CMK (cell line): ENCODE data around the gene MAGEF1.
A peak's percentile ranks its signal among the peaks of the same experiment; 100 is the strongest.
"Not testable (repeated sequence)": the region's sequence is repeated elsewhere in the genome, so short reads cannot be mapped to it uniquely, and the experiment has no call there.

Source experiments
- DNase-seq: peaks from one replicate; pipeline ENCODE4 v3.0.0-alpha.2; 2010; ENCODE audit warnings: low read depth

Gene MAGEF1

GRCh38 chr3:184742676-184743135 is 30.8 kb upstream of the MAGEF1 start:
- DNase-seq = no peak

DNA sequence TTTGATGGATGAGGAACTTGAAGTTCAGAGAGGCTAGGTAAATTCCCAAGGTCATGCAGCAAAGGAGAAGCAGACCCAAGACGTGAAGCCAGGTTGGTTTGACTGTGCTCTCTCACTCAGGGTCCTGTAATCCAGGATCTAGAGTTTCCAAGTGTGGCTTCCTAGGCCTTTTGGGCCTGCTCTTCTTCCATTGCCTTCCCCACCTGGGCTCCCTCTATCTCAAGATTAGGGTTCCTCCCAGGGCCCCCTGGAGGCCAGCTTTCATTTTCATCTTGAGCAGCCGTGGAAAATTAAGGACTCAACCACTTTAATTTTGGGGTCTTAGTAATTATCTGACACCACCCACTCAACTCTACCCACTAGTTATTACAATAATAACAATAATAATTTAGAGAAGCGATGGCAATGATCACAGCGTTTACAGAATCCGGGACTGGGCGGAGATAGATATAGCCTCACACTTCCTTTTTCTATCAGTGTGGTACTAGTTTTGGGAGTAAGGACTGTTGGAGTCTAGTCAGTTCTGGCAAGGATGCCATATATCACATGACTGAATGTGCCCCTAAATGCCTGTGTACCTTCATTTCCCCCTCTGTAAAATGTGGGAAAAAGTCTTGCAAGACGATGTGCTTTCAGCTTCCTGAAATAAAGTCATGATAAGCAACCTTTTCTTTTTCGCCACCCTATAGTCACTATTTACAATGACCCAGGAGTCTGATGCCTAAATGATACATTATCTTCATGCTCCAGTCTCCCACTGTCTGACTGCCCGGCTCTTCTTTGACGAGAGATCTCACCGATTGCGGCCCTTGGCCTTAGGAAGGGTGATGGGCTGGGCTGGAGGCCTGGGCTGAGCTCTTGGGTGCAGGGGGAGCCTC is 30.2 kb upstream of the MAGEF1 start:
- peak; percentile 14 for DNase-seq

DNA sequence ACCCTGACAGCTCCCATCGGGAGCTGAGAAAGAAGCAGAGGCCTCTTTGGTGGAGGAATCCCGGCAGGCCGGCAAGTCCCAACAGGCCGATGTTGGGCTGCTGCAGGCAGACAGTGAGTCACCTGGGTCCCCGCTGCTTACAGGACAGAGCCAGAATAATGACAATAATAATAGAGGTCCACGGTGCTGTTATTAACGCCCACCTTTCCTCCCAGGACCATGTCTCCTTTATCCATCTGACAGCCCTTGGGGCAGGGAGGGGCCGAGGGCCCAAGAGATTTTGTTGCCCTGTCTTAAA is 29.3 kb upstream of the MAGEF1 start:
- DNase-seq = no peak

- no peak for DNase-seq
Observed at GRCh38 chr3:184740509-184741258, 28.8 kb upstream of the MAGEF1 start.

DNA sequence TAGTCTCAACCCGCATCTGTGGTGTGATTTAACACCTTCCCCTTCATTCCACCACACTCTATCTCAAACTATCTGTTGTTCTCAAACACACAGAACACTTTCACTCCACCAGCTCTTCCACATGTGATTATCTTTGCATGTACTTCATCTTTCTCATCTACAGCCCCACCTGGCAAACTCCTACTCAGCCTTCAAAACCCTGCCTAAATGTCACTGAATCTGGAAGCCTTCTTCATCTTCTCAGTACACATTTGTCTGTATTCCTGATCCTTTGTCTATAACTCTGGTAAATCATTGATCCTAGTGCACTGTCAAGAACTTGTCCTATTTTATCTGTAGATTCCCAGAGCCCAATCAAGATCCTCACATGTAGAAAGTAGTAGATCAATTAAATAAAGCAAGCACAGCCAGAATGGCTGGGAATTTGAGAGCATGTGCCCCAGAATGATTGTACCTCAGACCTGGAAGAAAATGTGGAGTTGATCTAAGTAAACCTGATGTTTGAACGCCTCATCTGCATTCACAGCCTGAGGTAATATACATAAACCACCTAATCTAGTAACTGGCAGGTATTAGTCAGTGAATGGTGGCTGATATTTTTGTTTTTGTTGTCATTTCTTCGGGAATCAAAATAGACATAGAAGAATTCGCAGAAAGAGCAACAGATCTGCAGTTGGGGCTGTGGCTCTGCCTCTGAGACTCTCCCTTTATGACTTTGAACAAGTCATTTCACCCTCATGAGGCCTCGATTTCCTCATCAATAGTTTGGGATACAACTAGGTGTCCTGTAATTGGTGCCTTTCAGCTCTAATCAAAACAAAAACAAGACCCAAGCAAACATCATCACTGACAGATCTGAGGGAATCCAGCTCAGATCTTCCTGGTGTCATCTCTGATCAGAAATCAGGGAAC is 28.0 kb upstream of the MAGEF1 start:
- no peak for DNase-seq

DNA sequence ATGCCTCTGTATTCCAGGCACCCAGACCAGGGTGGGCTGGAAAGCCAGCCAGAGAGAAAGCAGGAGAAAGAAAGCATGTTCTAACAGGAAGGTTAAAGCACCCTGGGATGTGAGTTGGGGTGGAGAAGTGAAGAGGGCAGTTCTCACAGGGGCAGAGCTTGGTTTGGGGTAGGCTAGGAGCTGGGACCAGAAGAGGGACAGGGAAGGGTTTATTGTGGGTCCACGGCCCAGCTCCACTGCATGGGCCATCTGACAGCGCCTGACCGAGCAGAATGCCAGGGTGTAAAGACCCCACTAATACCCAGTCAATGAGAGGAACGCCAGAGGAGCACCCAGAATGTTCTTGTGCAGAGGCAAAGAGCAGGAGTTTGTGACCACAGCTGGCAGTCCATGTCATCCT is 27.1 kb upstream of the MAGEF1 start:
- no peak for DNase-seq

- no peak for DNase-seq
Observed at GRCh38 chr3:184738506-184738890, 26.6 kb upstream of the MAGEF1 start.

GRCh38 chr3:184737641-184738505 is 26.0 kb upstream of the MAGEF1 start:
- no peak for DNase-seq

DNA sequence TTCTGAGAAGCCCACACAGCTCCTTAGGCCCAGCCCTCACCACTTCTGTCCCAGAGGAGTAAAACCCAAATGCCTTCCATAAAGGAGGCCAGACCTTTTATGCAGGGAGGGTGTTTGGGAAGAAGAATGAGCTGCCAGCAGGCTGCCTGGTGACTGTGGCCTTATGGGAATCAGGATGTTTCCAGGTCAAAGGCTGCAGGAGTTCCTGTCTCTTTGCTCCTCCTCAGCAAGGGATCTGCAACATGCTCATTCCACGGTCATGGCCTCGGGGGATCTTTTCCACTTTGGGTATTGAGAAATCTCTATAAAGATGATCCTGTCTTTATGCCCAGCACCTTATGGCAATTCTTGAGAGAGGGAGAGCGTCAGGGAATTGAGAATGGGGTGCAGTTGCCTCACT is 25.2 kb upstream of the MAGEF1 start:
- no peak for DNase-seq

- no peak for DNase-seq
Observed at GRCh38 chr3:184734903-184735701, 23.2 kb upstream of the MAGEF1 start.

GRCh38 chr3:184733971-184734608 is 22.2 kb upstream of the MAGEF1 start:
- DNase-seq = no peak

GRCh38 chr3:184733181-184733580 is 21.3 kb upstream of the MAGEF1 start:
- DNase-seq = no peak

DNA sequence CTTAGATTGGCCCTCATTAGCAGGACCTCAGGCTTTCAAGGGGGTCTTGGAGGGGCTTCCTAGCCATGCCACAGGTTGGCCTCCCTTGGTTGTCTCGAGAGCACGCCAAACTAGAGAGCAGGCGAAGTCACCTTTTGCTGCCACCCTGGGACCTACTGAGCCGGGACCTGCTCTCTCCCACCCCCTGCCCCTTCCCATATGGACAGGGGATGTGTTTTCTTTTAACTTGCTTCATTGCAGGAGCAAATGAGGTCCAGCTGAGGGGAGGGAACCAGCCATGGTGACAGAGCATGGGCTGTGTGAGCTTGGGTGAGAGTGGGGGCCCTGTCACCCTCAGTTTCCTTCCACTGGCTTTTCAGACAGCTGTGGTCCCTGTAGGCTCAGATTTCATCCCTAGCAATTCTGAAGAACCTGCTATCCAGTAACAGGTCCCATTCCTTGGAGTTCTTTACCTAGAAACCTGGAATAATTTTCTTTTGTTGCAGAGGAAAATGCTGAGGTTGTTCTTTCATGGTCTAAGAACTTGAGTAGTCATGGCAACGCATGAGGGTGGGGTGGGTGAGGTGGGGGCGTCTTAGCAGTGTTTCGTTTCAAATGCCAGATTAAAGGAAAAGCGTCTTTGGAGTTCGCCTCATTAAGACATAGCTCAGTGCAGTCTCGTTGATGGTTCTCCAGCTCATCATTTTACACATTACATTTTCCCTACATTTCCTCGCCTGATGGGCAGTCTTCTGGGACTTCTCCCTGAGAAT is 20.1 kb upstream of the MAGEF1 start:
- no peak for DNase-seq

- DNase-seq = no peak
Observed at GRCh38 chr3:184730924-184731323, 19.1 kb upstream of the MAGEF1 start.

GRCh38 chr3:184729154-184729553 is 17.3 kb upstream of the MAGEF1 start:
- DNase-seq = not testable (repeated sequence)

GRCh38 chr3:184728010-184728527 is 16.2 kb upstream of the MAGEF1 start:
- no peak for DNase-seq

- DNase-seq = peak; percentile 21
Observed at GRCh38 chr3:184727357-184728009, 15.6 kb upstream of the MAGEF1 start.

DNA sequence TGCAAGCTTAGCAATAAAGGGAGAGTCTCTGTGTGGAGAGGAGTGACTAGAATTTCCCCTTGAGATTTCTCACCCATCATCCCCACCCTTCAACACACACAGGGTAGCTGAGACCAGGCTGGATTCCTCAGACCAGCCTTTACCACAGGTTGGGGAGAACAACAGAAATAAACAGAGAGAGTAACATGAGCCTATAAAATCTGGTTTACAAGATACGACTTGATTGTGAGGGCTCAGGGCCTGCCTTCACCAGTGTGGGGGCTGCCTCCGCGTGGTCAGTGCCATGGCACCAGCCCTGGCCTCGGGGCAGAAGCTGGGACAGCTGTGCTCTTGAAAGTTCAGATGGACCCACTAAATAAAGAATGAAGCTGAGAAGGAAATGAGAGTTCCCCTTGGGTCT is 14.6 kb upstream of the MAGEF1 start:
- no peak for DNase-seq
